AML-193 (cell line): ENCODE data around the gene OR6C65.
"Not testable (repeated sequence)": the region's sequence is repeated elsewhere in the genome, so short reads cannot be mapped to it uniquely, and the experiment has no call there.

Experiments
- DNase-seq, 2 experiments: peaks; one replicate each; lab custom pipeline; 2025; lab: John Stamatoyannopoulos, UW

The OR6C65 gene

DNA sequence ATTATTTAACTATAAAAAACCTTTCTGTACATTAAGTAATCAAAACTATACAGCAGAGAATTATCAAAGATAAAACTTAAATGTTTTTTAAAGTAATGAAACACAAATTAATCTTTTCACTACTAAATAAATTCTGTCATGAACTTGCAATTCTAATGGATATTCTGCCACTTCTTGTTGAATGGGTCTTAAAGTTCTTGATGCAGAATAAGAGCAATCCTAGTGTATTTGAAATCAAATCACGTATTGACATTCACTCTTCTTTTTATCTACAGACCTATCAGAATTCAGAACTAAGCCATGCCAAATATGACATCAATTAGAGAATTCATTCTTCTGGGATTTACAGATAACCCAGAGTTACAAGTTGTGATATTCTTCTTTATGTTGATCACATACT, at the start of gene OR6C65:
OR6C65 (plus strand) TSS at position 301 of the 400 bp plus-strand sequence; CDS start at position 301, 0 bp downstream.
- no peak for DNase-seq

DNA sequence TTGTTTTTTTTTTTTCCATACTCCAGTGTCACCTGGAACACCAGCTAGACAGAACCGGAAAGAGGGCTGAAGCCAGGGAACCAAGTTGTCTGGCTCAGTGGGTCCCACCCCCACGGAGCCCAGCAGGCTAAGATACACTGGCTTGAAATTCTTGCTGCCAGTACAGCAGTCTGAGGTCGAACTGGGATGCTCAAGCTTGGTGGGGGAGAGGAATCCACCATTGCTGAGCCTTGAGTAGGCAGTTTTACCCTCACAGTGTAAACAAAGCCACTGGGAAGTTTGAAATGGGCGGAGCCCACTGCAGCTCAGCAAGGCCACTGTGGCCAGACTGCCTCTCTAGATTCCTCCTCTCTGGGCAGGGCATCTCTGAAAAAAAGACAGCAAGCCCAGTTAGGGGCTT, 45.0 kb upstream of the OR6C65 start:
- not testable (repeated sequence) for DNase-seq

DNA sequence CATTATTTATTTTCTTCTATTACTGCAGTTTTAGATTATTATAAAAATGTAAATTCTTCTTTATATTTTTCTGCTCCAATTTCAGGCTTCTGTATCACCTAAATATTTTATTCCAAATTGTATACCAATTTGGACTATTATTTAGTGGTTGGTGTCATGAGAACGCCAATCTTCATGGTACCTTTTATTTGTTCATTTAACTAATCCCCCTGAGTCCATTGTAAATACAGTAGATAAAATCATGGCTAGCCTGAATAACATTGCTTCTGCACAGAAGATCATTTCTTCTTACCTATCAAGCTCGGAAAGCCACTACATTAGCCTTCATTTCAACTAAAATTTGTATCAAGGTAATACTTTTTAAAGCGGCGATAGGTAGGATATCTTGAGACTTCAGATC, 37.7 kb upstream of the OR6C65 start, which contains the start of gene OR6C75:
OR6C75 (plus strand) TSS at position 301 of the 400 bp plus-strand sequence. CDS start 2,136 bp downstream, outside the sequence.
- no peak for DNase-seq

DNA sequence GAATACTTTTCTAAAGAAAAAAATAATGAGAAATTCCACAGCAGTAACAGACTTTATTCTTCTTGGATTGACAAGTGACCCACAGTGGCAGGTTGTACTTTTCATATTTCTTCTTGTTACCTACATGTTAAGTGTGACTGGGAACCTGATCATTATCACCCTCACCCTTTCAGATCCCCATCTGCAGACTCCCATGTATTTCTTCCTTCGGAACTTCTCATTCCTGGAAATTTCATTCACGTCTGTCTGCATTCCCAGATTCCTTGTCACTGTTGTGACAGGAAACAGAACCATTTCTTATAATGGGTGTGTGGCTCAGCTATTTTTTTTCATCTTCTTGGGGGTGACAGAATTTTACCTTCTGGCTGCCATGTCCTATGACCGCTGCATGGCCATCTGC, 35.2 kb upstream of the OR6C65 start:
- DNase-seq, result no peak

DNA sequence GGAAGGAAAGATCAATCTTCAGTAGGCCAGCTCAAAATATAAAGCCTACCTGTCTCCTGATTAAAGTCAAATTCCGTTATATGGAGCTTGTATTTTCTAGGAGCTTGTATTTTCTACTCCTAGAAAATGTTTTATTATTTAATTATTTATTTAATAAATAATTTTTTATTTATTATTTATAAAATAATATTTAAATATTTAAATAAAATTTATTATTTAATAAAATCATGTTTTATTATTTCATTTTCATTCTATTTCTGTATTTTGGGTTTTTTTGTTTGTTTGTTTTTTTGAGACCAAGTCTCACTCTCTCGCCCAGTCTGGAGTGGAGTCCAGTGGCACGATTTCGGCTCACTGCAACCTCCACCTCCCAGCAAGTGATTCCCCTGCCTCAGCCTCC, 27.8 kb upstream of the OR6C65 start:
- no peak for DNase-seq

DNA sequence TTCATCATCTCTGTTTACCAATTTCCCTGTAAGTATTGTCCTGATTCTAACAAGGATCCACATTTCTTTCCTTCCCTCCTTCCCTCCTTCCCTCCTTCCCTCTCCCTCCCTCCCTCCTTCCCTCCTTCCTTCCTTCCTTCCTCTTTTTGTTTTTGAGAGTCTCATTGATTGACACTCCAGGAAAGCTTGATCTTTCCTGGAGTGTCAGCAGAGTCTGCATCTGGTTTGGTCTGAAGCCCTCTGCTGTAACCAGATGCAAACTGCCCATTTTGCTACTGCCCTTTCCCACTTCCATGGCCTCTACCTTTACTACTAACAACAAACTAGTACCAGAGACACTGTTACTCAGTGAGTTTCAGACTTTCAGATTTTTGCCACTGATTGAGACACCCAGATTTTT, 14.4 kb upstream of the OR6C65 start:
- DNase-seq, result no peak

DNA sequence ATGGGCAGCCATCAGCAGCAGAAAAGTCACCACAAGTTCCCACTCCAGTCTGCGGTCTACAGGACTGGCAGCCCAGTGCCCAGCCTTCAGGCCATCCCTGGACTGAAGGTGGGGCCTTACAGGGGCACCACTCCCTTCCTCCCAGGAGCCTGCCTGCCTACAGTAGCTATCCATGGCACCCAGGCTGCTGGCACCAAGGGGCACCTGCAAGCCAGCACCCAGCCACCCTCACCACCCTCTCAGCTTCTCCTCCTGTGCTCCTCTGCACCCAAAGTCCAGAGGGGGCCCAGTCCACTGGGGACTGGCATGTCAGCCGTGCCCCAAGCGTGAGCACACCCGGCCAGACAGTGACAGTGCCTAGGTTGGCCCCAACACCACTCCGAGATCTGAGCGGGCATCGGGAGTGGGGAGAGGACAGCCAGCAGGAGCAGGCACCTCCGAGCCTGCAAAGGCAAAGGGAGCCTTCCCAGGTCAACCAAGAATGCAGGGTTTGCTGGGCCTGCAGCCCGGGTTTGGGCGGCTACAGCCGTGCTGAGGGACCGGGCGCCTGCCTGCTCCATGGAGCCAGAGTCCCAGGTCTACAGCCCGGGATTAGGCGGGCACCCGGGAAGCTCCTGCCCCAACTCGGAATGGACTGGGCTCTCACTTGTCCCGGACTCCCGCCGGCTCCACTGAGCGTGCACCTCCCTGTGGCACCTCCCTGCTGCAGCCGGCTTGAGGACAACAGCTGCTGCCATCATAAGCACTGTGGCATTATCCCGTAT, 8.1 kb upstream of the OR6C65 start:
- no peak for DNase-seq

DNA sequence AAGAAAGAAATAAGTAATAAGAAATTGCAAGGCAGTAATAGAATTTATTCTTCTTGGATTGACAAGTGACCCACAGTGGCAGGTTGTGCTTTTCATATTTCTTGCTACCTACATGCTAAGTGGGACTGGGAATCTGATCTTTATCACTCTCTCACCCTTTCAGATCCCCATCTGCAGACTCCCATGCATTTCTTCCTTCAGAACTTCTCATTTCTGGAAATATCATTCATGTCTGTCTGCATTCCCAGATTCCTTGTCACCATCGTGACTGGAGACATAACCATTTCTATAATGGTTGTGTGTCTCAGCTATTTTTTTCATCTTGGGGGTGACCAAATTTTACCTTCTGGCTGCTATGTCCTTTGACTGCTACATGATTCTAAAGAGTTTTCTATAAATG, 4.0 kb upstream of the OR6C65 start:
- DNase-seq, result no peak

DNA sequence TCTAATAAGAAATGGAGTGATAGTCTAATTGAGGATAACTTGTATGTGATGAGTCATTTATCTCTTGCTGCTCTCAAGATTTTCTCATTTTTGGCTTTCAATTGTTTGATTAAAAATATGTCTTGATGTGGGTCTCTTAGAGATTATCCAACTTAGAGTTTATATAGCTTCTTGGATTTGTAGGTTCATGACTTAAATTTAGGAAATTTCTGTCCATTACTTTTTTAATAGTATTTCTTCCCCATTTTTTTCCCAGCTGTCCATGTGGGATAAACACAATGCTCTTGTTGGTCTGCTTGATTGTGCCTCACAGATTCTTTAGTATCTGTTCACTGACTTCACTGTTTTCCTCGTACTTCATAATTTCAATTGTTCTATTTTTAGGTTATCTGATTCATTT, 7.5 kb downstream of the OR6C65 start:
- no peak for DNase-seq

DNA sequence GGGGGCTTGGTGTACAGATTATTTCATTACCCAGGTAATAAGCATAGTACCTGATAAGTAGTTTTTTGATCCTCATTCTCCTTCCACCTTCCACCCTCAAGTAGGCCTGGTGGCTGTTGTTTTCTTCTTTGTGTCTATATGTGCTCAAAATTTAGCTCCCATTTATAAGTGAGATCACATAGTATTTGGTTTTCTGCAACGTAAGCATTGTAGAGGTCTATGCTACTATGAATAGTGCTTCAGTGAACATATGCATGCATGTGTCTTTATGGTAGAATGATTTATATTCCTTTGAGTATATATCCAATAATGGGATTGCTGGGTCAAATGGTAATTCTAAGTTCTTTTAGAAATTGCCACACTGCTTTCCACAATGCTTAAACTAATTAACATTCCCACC, 8.8 kb downstream of the OR6C65 start:
- not testable (repeated sequence) for DNase-seq

DNA sequence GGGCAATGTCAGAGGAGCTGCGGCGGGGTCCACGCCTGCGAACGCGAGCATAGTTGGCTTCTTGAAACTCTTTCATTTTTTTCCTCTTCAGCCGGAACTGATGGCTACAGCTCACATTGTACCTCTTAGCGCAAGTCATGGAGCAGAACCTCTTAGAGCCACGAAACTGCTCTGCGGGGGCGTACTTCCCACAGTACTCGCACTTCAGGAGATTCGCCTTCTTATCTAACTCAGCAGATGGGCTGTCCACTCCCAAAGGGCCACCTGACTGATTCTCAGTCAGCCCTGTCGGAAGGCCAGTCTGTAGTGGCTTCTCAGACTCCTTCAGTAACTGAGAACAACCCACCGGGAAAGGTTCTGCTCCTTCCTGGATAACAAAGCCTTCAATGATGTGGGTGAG, 11.8 kb downstream of the OR6C65 start:
- DNase-seq, result not testable (repeated sequence)

DNA sequence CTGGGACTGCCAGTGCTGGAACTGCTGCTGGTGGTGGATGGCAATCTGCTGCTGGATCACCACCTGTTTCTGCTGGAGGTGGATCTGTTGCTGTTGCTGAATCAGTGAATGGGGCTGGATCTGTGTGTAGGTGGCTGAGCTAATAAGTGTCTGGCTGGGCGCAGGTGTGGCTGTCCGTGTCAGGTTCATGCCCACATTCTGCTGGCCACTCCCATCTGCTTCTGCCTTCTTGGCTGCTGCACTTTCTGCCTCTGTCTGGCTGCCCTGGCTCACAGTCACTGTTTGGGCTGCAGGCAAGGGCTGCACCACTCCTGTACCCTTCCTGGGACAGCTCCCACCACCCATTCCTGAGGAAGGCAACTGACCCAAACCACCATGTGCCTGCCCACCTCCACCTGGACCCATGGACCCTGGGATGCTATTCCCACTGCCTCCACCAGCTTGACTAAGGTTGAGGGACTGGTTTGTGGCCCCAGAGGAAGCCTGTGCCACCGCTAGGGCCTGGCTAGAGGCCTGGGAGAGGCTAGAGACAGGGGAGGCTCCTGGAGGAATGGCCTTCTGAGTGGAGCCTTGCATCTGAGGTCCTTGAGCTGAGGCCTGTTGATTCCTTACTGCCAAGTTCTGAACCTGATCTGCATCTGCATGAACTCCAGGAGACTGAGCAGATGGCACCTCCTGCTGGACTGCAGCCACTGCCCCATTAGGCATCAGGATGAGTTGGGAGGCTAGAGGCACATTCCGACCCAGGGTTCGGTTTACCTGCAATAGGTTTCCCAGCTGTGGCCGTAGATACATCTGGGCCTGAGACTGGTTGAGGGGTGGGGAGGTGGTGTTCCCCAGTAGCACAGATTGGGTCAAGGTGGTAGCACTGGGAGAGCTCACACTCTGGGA, 13.4 kb downstream of the OR6C65 start:
- not testable (repeated sequence) for DNase-seq

DNA sequence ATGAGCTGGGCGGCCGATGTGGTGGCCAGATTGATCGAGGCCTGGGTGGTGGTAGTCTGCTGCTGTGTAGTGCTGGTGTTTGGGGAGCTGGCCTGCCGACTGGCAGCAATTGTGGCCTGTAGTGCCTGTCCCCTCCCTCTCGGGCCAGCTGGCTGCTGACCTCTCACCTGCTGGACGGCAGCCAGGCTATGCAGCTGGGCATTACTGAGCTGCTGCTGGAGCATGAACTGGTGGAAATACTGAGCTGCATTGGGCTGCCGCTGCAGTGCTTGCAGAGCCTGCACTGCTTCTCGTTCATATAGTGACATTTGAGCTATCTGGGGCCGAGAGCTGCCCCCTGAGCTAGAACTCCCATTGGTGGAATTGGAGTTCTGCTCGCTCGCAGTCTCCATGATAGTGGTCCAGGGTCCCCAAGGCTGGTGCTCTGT, 14.1 kb downstream of the OR6C65 start:
- DNase-seq, result not testable (repeated sequence)

DNA sequence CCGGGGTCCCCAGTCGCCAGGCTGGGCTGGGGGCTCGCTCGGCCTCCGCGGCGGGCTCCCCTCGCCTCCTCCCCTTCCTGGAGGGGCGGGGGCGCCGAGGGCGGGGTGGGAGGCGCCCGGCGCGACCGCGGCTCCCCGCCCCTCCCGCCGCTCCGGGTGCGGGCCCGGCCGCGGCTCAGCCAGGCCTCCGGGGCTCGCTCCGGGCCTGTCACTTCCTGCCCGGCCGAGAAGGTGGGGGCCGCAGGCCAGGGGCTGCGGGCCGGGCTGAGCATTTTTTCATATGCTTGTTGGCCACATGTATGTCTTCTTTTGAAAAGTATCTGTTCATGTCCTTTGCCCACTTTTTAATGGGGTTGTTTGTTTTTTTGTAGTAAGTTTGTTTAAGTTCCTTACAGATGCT, 14.6 kb downstream of the OR6C65 start:
- DNase-seq, result not testable (repeated sequence)

DNA sequence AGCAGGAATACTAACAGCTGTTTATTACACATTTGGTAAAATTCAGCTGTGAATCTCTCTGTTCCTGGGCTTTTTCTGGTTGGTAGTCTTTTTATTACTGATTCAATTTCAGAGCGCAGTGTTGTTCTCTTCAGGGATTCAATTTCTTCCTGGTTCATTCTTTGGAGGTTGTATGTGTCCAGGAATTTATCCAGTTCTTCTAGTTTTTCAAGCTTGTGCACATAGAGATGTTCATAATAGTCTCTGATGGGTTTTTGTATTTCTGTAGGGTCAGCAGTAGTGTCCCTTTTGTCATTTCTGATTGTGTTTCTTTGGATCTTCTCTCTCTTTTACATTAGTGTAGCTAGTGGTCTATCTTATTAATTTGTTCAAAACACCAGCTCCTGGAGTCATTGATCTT, 16.6 kb downstream of the OR6C65 start:
- no peak for DNase-seq

DNA sequence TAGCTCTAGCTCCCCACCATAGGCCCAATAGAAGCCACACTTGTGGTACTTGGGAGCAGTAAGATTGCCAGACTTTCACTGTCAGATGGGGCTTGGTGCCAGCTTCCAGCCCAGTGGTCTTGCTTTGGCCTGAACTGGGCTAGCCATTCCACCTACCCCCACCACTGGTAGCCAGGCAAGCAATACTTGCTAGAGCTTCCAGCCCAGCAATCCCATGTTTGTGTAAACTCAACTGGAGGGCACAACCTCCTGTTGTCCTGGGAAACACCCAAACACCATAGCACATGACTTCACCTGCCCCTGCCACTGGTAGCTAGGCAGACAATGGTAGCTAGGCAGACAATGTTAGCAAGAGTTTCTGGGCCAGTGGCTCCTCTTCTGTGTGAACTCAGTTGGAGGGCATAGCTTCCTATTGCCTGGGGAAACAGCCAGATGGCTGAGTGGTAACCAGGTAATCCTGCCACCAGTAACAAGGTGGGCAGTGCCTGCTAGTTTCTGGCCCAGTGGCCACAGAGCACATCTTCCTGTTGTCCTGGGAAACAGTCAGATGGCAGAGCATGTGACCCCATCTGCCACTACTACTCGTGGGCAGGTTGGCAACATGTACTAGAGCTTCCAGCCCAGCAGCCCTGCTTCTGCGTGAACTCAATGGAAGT, 20.1 kb downstream of the OR6C65 start:
- no peak for DNase-seq

DNA sequence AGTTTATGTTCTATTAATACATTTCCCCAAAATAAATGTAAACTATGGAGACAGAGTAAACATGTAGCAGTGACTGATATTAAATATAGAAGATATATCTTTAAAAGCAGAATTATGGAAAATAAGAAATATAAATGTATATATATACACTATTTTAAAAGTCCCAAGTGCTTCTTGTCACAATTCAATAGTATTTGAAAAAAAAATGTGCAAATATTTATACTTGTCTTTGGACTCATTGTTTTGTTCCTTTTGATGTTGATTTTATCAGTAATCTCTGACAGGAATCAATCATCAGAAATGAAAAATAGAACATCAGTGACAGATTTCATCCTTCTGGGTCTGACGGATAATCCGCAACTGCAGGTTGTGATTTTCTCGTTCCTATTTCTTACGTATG, 25.6 kb downstream of the OR6C65 start, which contains the start of gene OR6C76:
OR6C76 (plus strand) TSS at position 301 of the 400 bp plus-strand sequence; CDS start at position 301, 0 bp downstream.
- DNase-seq, result no peak

DNA sequence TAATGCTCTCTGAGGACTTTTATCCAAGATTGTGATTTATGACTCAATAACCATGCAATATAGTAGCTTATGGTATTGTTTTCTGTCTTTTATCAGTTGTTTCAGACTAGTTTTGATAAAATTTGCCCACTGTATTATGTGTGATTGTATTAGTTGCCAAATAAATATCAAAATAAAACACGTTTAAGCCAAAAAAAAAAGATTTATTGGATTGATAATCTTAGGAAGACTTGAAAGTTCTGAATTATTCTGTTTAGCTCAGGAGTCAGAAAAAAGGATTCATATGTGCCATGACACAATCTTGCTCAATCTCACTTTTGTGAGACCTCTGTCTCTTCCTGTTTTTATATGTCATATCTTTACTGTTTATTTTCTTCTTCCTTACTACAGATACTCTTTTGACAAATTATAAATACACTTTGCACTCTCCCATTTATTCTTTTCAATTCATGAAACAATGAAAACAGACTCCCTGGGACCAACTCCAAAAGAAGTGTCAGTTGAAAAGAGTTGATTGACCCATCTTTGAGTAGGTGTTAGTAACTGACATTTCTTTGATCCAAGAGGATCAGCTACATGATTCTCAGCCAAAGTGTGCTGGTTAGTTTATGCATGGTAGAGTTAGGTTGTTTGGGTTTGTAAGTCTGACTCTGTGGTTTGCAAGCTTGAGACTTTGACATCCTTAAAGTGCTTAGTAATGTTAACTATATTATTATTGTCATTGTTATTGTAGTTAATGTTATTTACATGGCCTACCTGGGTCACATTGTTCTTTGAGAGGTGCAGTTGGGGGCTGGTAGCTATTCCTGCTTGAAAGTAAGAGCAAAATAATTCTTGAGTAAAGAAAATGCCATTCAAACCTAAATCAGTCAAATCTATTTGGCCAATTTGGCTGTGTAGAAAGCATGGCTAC, 28.3 kb downstream of the OR6C65 start:
- no peak for DNase-seq

DNA sequence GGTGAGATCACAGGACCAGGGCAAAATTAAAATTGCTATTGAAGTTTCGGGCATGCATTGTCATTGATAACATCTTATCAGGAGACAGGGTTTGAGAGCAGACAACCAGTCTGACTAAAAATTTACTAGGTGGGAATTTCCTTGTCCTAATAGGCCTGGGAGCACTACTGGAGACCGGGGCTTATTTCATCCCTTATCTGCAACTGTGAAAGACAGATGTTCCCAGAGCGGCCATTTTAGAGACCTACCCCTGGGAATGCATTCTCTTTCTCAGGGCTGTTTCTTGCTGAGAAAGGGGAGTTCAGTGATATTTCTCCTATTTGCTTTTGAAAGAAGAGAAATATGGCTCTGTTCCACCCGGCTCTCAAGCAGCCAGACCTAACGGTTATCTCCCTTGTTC, 40.9 kb downstream of the OR6C65 start:
- DNase-seq, result not testable (repeated sequence)

DNA sequence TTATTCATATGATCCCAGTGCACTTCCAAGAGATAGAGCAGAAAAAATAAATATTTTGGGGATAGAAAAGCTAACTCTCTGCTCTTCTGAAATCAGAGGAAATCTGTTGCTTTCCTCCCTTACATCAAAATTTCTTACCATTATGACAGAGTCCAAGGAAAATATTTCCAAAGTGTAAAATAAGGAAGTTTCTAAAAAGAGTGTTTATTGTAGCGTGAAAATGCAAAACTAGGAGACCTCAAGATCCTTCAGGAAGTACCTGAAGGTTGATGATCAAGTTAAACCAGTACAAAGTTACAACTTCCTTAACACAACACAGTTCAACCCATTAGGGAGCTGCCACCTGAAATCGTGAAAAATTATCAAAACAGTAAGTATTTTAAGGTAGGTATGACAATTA, 43.4 kb downstream of the OR6C65 start, which contains the start of gene OR6C2:
OR6C2 (plus strand) TSS at position 301 of the 400 bp plus-strand sequence. CDS start 8,138 bp downstream, outside the sequence.
- no peak for DNase-seq

DNA sequence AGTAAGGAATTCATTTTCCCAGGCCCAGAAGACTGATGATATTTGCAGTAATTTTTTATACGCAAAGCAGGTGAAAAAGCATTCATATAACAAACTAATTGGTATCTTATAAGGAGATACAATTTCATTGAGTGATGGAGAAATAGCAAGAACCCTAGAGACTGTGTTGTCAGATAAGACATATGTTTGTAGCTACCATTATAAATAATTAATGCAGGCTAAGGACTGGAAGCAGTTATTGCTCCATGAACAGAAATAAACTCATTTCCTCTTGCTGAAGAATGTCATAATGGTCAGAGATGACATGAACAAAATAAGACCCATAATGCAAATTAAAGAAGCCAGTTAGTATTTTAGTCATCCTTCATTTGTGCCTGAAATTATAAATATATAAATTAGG, 45.0 kb downstream of the OR6C65 start:
- no peak for DNase-seq
